Endodermal cell (in vitro differentiated cells): ENCODE results near the gene KIN. TPM values are rescaled to one million over a fixed set of nuclear protein-coding genes. Genes with fewer than 3 reads are reported as not detected.

ENCODE experiments used
- DNase-seq: peaks from one replicate; pipeline ENCODE4 v3.0.0-alpha.2; 2017
- H3K27ac ChIP-seq: 2 replicates; pipeline ENCODE4 v1.5.1; 2013; ENCODE audit warnings: mild to moderate bottlenecking, low read depth, low read length, moderate library complexity
- H3K27me3 ChIP-seq: 2 replicates; pipeline ENCODE4 v1.6.1; 2013; ENCODE audit warnings: mild to moderate bottlenecking, low read length, moderate library complexity; ENCODE audit not compliant: insufficient read depth, control insufficient read depth, poor library complexity, severe bottlenecking
- H3K36me3 ChIP-seq: 2 replicates; pipeline ENCODE4 v1.7.0; 2013; ENCODE audit warnings: mild to moderate bottlenecking, low read length, moderate library complexity; ENCODE audit not compliant: control insufficient read depth, insufficient read depth
- H3K4me1 ChIP-seq: one replicate; pipeline ENCODE4 v1.7.0; 2013; ENCODE audit warnings: low read length; ENCODE audit not compliant: control insufficient read depth, insufficient read depth
- H3K4me3 ChIP-seq: 2 replicates; pipeline ENCODE4 v1.5.1; 2013; ENCODE audit warnings: mild to moderate bottlenecking, low read length, moderate library complexity
- H3K9ac ChIP-seq: 2 replicates; pipeline ENCODE4 v1.6.1; 2013; ENCODE audit warnings: mild to moderate bottlenecking, low read length, moderate library complexity; ENCODE audit not compliant: poor library complexity, severe bottlenecking; ENCODE audit errors: extremely low read depth
- H3K9me3 ChIP-seq: 2 replicates; pipeline ENCODE4 v1.6.1; 2013; ENCODE audit warnings: mild to moderate bottlenecking, low read length, moderate library complexity; ENCODE audit not compliant: control insufficient read depth
- H3K27ac Mint-ChIP-seq: 2 replicates; pipeline ENCODE4 v1.8.0; 2020; ENCODE audit warnings: mixed read lengths
- H3K27me3 Mint-ChIP-seq: 2 replicates; pipeline ENCODE4 v1.8.0; 2021; ENCODE audit warnings: mild to moderate bottlenecking, mixed read lengths; ENCODE audit not compliant: insufficient read depth
- H3K36me3 Mint-ChIP-seq: 2 replicates; pipeline ENCODE4 v1.8.0; 2020; ENCODE audit warnings: low read depth, mixed read lengths
- H3K4me1 Mint-ChIP-seq: 2 replicates; pipeline ENCODE4 v1.8.0; 2020; ENCODE audit warnings: mixed read lengths
- H3K4me3 Mint-ChIP-seq: 2 replicates; pipeline ENCODE4 v1.8.0; 2020; ENCODE audit warnings: mild to moderate bottlenecking, moderate library complexity, mixed read lengths
- H3K9me3 Mint-ChIP-seq: 2 replicates; pipeline ENCODE4 v1.8.0; 2020; ENCODE audit warnings: mild to moderate bottlenecking, mixed read lengths
- WGBS, 2 experiments: methylation state at CpG; one replicate each; pipeline versions ENCODE4 v1.1.5 to v1.1.7; 2013; ENCODE audit warnings: missing lambda C conversion rate in 2 of 2, mixed read lengths in 1 of 2; ENCODE audit not compliant: insufficient coverage in 1 of 2, insufficient read length in 1 of 2; 5-methylcytosine and 5-hydroxymethylcytosine counted together
- total RNA-seq, 2 donors: library from RNA; stranded (reverse); fragmentation: NEBNext Ultra II Directional in 1 of 2; extraction: Animal tissue kit (Norgen Biotek cat#: 25700) in 1 of 2; gene quantifications; 2 replicates in 1 of 2; 3 replicates in 1 of 2; pipeline ENCODE4 v1.2.1, GENCODE V29; 2021
- TF ChIP-seq, protein P1 (sequence below): fragments of 200-600 bp; sonication (generic); conservative IDR thresholded peaks from 2 replicates; pipeline ENCODE4 v1.5.0; 2021; ENCODE audit warnings: antibody characterized with exemption, mild to moderate bottlenecking

The KIN gene
- total RNA-seq, 2 donors from 2014 or later = 17.9 TPM

DNA sequence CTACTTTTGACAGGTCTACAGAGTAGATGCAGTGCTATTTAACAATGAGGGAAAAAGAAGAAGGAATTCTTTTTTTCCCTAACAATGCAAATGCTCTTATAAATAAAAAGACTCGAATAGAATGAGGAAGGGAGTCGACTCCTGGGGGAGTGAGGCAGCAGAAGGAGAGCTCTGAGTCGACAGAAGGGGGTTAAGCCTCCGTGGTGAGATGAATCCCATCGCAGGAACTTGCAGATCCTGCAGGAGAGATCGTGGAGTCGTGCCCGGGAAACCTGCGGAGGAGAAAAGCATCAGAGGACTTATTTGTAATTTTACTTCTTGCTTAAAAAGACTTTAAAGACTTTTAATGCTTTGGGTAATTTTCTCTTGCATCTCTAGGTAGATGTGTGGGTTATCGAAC is 67.3 kb downstream of the KIN start:
- Histone ChIP-seq H3K4me3 (no peak overlapping the region), H3K27ac (no peak overlapping the region), H3K9ac (no peak overlapping the region), H3K4me1 (no peaks in the 10 kb centered on the region), H3K9me3 (no peaks in the 10 kb centered on the region), H3K27me3 (peaks cover 16% of the 10 kb centered on the region), H3K36me3 (no peaks in the 10 kb centered on the region)
- TF ChIP-seq, protein P1, sequence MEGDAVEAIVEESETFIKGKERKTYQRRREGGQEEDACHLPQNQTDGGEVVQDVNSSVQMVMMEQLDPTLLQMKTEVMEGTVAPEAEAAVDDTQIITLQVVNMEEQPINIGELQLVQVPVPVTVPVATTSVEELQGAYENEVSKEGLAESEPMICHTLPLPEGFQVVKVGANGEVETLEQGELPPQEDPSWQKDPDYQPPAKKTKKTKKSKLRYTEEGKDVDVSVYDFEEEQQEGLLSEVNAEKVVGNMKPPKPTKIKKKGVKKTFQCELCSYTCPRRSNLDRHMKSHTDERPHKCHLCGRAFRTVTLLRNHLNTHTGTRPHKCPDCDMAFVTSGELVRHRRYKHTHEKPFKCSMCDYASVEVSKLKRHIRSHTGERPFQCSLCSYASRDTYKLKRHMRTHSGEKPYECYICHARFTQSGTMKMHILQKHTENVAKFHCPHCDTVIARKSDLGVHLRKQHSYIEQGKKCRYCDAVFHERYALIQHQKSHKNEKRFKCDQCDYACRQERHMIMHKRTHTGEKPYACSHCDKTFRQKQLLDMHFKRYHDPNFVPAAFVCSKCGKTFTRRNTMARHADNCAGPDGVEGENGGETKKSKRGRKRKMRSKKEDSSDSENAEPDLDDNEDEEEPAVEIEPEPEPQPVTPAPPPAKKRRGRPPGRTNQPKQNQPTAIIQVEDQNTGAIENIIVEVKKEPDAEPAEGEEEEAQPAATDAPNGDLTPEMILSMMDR = no peak
- Mint-ChIP-seq H3K9me3 (no peaks in the 10 kb centered on the region), H3K4me3 (no peak overlapping the region), H3K36me3 (no peaks in the 10 kb centered on the region), H3K27ac (no peak overlapping the region), H3K4me1 (no peaks in the 10 kb centered on the region), H3K27me3 (peaks cover 6% of the 10 kb centered on the region)
- DNase-seq = no peak
- 84 to 91% methylated on average over 8 to 10 of the region's 10 CpGs for WGBS, 2 experiments

DNA sequence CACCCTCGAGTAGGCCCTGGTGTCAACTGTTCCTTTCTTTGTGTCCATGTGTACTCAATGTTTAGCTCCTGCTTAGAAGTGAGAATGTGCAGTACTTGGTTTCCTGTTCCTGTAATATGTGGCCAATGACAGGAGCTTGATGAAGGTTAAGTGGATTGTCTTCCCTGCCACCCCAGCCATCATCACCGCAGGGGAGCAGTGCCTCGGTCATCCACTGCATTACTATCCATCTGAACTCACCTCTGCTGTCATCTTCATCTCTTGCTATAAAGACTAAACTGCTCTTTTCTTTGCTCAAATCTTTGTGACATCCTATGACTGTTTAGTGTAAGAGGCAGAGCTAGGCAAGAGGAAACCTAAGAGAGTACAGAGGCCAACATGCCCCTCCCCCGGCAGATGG is 69.1 kb downstream of the KIN start:
- Mint-ChIP-seq H3K4me1 (no peaks in the 10 kb centered on the region), H3K9me3 (no peaks in the 10 kb centered on the region), H3K36me3 (no peaks in the 10 kb centered on the region), H3K27ac (no peak overlapping the region), H3K4me3 (no peak overlapping the region), H3K27me3 (peaks cover 4% of the 10 kb centered on the region)
- no peak overlapping the region for H3K9ac ChIP-seq
- TF ChIP-seq, protein P1 = no peak
- H3K4me1 ChIP-seq = no peaks in the 10 kb centered on the region
- H3K27me3 ChIP-seq = peaks cover 4% of the 10 kb centered on the region
- no peaks in the 10 kb centered on the region for H3K9me3 ChIP-seq
- no peak overlapping the region for H3K27ac ChIP-seq
- no peak overlapping the region for H3K4me3 ChIP-seq
- no peaks in the 10 kb centered on the region for H3K36me3 ChIP-seq
- WGBS, 2 experiments = 90% methylated on average over 2 to 3 of the region's 4 CpGs
- DNase-seq = no peak

DNA sequence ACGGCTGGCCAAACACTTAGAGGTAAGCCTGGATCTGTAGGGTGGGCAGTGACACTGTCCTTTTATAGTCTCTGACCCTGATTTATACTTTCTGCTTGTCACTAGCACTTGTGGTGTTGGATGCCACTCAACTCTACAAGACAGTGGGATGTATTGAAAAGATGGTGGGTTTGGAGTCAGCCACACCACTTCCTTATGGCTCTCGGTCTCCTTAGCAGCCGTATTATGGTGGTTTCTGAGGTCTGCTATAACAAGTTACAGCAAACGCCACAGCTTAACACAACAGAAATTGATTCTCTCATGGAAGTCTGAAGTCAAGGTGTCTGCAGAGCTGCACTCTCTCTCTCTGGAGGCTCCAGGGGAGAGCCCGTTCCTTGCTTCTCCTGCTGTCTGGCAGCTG is 70.0 kb downstream of the KIN start:
- no peak overlapping the region for H3K9ac ChIP-seq
- H3K4me3 ChIP-seq = no peak overlapping the region
- Mint-ChIP-seq H3K36me3 (no peaks in the 10 kb centered on the region), H3K4me3 (no peak overlapping the region), H3K27me3 (peaks cover 4% of the 10 kb centered on the region), H3K27ac (no peak overlapping the region), H3K4me1 (no peaks in the 10 kb centered on the region), H3K9me3 (no peaks in the 10 kb centered on the region)
- peaks cover 4% of the 10 kb centered on the region for H3K27me3 ChIP-seq
- no peaks in the 10 kb centered on the region for H3K4me1 ChIP-seq
- no peaks in the 10 kb centered on the region for H3K36me3 ChIP-seq
- 91% methylated on average over 5 of the region's 5 CpGs for WGBS, 2 experiments
- TF ChIP-seq, protein P1 = no peak
- H3K9me3 ChIP-seq = no peaks in the 10 kb centered on the region
- DNase-seq = no peak
- H3K27ac ChIP-seq = no peak overlapping the region
